Uterus (tissue), 4 donors: ENCODE measurements around the gene TTC24. TPM values are rescaled to one million over a fixed set of nuclear protein-coding genes. Genes with fewer than 3 reads are reported as not detected.

ENCODE experiments used
- DNase-seq, 2 donors: peaks; one replicate each; pipeline ENCODE4 v3.0.0-alpha.2; 2019 to 2020
- H3K27ac ChIP-seq, 2 donors: fragments of 200-600 bp; sonication (generic); 1 replicate in 1 of 2; 2 replicates in 1 of 2; pipeline ENCODE4 v1.5.1; 2016 to 2018
- H3K27me3 ChIP-seq, 2 donors: fragments of 200-600 bp; sonication (generic); one replicate each; pipeline ENCODE4 v1.5.1; 2018 to 2019; ENCODE audit warnings: control low read depth in 1 of 2
- H3K36me3 ChIP-seq, 2 donors: fragments of 200-600 bp; sonication (generic); one replicate each; pipeline ENCODE4 v1.5.1; 2019; ENCODE audit warnings: control low read depth in 1 of 2
- H3K4me1 ChIP-seq, 2 donors: fragments of 200-600 bp; sonication (generic); one replicate each; pipeline ENCODE4 v1.5.1; 2018 to 2019; ENCODE audit warnings: control low read depth in 1 of 2
- H3K4me3 ChIP-seq, 2 donors: fragments of 200-600 bp; sonication (generic); 1 replicate in 1 of 2; 2 replicates in 1 of 2; pipeline ENCODE4 v1.5.1; 2018 to 2019; ENCODE audit warnings: mild to moderate bottlenecking in 1 of 2
- H3K9me3 ChIP-seq, 2 donors: fragments of 200-600 bp; sonication (generic); one replicate each; pipeline ENCODE4 v1.5.1; 2019; ENCODE audit warnings: control low read depth in 1 of 2
- POLR2A ChIP-seq, 2 donors: fragments of 450-650 bp; IDR thresholded peaks; one replicate each; pipeline ENCODE4 v1.6.1; 2016; ENCODE audit warnings: antibody characterized with exemption in 2 of 2, mild to moderate bottlenecking in 1 of 2, moderate library complexity in 1 of 2
- intact Hi-C: fragments of 100-400 bp; cut with DNase I; formaldehyde crosslinking; loops from one replicate; pipeline ENCODE4 v1.15.1; 2023; ENCODE audit warnings: low total_unique reads
- total RNA-seq, 4 donors: library from RNA; depleted of rRNA in 3 of 4; stranded (reverse); fragments of >200 nt in 3 of 4; gene quantifications; one replicate each; pipeline versions ENCODE4 v1.1.0 to v1.2.4, GENCODE V29; 2014 to 2023
- TF ChIP-seq, protein P1 (sequence below), 4 experiments: fragments of 200-600 bp in 2 of 4; fragments of 450-650 bp in 2 of 4; sonication (generic) in 2 of 4; IDR thresholded peaks; one replicate each; pipeline ENCODE4 v1.5.1; 2016 to 2019; ENCODE audit warnings: antibody characterized with exemption in 4 of 4, mild to moderate bottlenecking in 2 of 4, moderate library complexity in 1 of 4
- donor health status: DM: yes; HTN: yes; CAD: no.

Gene TTC24
- total RNA-seq, 4 donors from 2014 or later: not detected

DNA sequence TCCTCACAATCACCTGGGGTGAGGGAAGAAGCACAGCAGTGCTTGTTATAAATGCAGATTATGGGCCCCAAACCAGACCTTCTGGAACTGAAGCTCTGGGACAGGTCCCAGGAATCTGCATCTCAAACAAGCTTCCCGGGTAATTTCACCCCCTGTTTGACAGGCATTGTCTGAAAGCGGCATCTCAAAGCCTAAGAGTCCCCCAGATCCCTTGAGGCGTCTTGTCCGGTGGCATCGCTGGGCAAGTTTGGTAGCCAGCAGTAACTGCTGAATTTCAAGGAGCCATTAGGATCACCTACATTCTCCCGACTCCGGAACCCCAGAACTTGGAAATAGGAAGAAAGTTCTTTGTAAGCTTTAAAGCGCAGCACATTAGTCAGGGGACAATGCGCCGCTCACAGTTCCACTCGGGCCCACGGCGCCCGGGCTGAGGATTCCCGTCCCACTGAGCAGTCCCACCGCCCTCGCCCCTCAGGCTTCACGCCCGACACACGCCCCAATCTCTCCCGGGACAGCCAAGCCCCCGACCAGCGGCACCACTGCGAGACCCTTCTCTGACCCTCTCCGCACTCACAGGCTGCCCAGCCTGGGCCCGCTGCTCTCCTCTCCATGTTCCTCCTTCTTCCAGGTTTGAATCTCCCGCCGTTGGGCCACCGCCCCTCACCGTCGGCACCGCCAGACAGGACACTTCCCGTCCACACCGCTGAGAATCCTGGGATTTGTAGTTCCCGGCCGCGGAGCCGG is 7.4 kb upstream of the TTC24 start, which contains the start of gene IQGAP3:
TSS of gene IQGAP3 (minus strand) at position 647 of the 744 bp plus-strand sequence. CDS start at position 611, 36 bp downstream.
- Histone ChIP-seq H3K9me3 (no peaks in the 10 kb centered on the region), H3K36me3 (no peaks in the 10 kb centered on the region), H3K27me3 (no peaks in the 10 kb centered on the region), H3K27ac (no peak within 1 kb of the TSS), H3K4me1 (peaks cover 0 to 5% of the 10 kb centered on the region in 2 donors), H3K4me3 (peak within 1 kb of the TSS; percentile 19 to 24)
- peak; percentile 82 to 83 for DNase-seq
- intact Hi-C loops: no loop called here
- no peak for TF ChIP-seq POLR2A (IDR thresholded peaks at IDR 0.05)
- TF ChIP-seq, protein P1, sequence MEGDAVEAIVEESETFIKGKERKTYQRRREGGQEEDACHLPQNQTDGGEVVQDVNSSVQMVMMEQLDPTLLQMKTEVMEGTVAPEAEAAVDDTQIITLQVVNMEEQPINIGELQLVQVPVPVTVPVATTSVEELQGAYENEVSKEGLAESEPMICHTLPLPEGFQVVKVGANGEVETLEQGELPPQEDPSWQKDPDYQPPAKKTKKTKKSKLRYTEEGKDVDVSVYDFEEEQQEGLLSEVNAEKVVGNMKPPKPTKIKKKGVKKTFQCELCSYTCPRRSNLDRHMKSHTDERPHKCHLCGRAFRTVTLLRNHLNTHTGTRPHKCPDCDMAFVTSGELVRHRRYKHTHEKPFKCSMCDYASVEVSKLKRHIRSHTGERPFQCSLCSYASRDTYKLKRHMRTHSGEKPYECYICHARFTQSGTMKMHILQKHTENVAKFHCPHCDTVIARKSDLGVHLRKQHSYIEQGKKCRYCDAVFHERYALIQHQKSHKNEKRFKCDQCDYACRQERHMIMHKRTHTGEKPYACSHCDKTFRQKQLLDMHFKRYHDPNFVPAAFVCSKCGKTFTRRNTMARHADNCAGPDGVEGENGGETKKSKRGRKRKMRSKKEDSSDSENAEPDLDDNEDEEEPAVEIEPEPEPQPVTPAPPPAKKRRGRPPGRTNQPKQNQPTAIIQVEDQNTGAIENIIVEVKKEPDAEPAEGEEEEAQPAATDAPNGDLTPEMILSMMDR (IDR thresholded peaks at IDR 0.05): no peak

DNA sequence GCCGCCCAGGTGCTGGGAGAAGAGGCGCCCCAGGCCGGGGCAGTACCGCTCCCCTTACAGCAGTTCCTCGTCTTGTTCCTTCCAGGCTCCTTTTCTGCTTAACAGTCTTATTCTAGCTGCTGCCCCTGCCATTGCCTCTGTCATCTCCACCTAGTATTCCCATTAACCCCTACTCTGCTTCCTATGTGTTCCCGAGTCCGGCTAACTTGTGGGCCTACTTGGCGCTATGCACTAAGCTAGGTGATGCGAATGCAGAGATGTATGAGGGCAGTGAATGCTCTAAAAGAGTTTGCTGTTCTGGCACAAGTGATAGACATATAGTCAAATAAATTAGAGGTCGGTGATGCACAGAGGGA is 6.9 kb upstream of the TTC24 start:
- no peaks in the 10 kb centered on the region for H3K9me3 ChIP-seq
- H3K27me3 ChIP-seq: no peaks in the 10 kb centered on the region
- no peak for DNase-seq
- H3K4me1 ChIP-seq: peaks cover 0 to 5% of the 10 kb centered on the region in 2 donors
- peak overlapping the region in 1 of 2 donors; percentile 19 for H3K4me3 ChIP-seq
- no peaks in the 10 kb centered on the region for H3K36me3 ChIP-seq
- TF ChIP-seq, protein P1 (IDR thresholded peaks at IDR 0.05): peak in 1 of 4 experiments; percentile 12
- TF ChIP-seq POLR2A (IDR thresholded peaks at IDR 0.05): no peak
- no peak overlapping the region for H3K27ac ChIP-seq
- intact Hi-C loops: no loop called here

DNA sequence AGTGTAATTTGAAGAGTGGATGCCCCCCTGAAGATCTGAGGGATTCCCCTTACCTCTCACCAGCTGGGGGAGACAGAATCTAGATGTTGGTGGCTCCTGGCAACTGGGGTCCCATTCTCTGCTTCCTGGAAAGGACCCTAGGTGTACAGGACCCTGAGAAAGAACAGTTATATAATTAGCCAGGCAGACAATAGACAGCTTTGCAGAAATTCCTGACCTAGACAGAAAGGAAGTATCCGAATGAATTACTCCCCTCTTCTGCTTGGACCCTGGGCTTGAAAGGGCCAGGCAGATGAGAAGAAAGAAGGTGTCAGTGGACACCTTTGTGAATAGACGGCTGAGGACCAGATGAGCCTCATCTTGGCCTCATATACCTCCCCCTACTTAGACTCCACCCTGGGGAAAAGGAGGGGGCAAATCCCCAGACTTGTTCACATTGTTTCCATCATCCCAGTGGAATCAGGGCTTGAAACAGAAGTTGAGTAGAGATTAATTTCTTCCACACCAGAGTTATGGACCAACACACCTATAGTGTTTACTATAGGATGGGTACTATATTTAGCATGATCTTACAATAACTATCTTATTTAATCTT is 5.4 kb upstream of the TTC24 start:
- no peak overlapping the region for H3K27ac ChIP-seq
- H3K4me1 ChIP-seq: peaks cover 0 to 5% of the 10 kb centered on the region in 2 donors
- H3K36me3 ChIP-seq: no peaks in the 10 kb centered on the region
- intact Hi-C loops: no loop called here
- DNase-seq: no peak
- no peak overlapping the region for H3K4me3 ChIP-seq
- TF ChIP-seq, protein P1 (IDR thresholded peaks at IDR 0.05): no peak
- TF ChIP-seq POLR2A (IDR thresholded peaks at IDR 0.05): no peak
- no peaks in the 10 kb centered on the region for H3K27me3 ChIP-seq
- no peaks in the 10 kb centered on the region for H3K9me3 ChIP-seq

DNA sequence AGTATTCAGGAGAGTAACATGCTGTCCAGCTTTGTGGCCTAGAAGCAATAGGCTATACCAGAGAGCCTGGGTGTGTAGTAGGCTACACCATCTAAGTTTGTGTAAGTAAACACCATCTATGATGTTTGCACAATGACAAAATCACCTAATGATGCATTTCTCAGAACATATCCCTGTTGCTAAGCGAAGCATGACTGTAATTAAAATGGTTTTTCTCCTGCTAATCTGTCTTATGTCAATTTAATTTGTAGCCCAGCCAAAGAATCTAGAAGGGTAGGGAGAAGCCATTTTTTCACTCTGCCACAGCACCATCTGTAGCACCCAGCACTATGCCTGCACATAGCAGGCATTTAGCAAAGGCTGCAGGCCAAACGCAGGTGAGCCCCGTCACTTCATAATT is 2.0 kb upstream of the TTC24 start:
- no peak overlapping the region for H3K4me3 ChIP-seq
- H3K27ac ChIP-seq: no peak overlapping the region
- intact Hi-C loops: no loop called here
- no peaks in the 10 kb centered on the region for H3K27me3 ChIP-seq
- H3K9me3 ChIP-seq: no peaks in the 10 kb centered on the region
- H3K36me3 ChIP-seq: no peaks in the 10 kb centered on the region
- TF ChIP-seq, protein P1 (IDR thresholded peaks at IDR 0.05): no peak
- no peak for TF ChIP-seq POLR2A (IDR thresholded peaks at IDR 0.05)
- no peaks in the 10 kb centered on the region for H3K4me1 ChIP-seq
- no peak for DNase-seq

DNA sequence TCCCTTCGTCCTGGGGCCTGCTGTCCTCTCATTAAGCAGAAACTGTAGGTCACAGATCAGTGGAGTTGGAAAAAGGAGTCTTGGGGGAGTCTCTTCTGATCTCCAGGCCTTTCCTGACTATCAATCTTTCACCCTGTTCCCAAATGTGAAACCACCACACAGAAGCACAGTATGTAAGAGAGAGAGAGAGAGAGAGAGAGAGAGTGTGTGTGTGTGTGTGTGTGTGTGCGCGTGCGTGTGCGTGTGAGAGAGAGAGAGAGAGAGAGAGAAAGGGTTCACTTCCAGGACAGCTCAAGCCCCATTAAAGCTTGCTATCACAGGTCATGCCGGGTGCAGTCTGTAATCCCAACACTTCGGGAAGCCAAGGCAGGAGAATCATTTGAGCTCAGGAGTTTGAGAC is 1.5 kb upstream of the TTC24 start:
- no peak for TF ChIP-seq POLR2A (IDR thresholded peaks at IDR 0.05)
- TF ChIP-seq, protein P1 (IDR thresholded peaks at IDR 0.05): no peak
- no peak for DNase-seq
- no peaks in the 10 kb centered on the region for H3K9me3 ChIP-seq
- no peak overlapping the region for H3K27ac ChIP-seq
- no peaks in the 10 kb centered on the region for H3K36me3 ChIP-seq
- no peaks in the 10 kb centered on the region for H3K4me1 ChIP-seq
- intact Hi-C loops: no loop called here
- no peaks in the 10 kb centered on the region for H3K27me3 ChIP-seq
- no peak overlapping the region for H3K4me3 ChIP-seq
